Prostate gland (tissue), 2 donors: ENCODE results near the gene CTF1.

Source experiments
- CTCF ChIP-seq, 4 experiments: fragments of 200-600 bp in 2 of 4; fragments of 450-650 bp in 2 of 4; sonication (generic) in 2 of 4; IDR thresholded peaks; 1 replicate in 3 of 4; 2 replicates in 1 of 4; pipeline ENCODE4 v1.5.1; 2016 to 2019; ENCODE audit warnings: antibody characterized with exemption in 4 of 4, mild to moderate bottlenecking in 2 of 4, moderate library complexity in 2 of 4
- POLR2AphosphoS5 ChIP-seq: sonication (generic); formaldehyde crosslinking; IDR thresholded peaks from one replicate; pipeline ENCODE4 v1.6.1; 2017; ENCODE audit warnings: antibody characterized with exemption

DNA sequence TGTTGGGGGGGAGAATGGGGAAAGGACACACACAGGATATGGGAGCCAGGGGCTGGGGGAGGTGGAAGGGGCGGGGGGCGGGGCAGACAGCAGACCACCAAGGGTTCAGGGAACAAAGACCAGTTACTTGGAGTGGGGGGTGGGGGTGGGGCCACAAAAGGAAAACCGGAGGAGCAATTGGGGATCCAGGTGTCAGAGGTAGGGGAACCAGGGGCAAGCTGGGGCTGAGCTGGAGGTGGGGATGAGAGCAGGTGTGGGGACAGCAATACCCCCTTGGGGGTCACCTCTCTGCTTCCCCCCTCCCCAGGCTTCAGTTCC, 51.1 kb downstream of the CTF1 start:
- TF ChIP-seq CTCF (IDR thresholded peaks at IDR 0.05): no peak
- no peak for TF ChIP-seq POLR2AphosphoS5
